Activated CD4-positive, alpha-beta T cell treated with anti-CD3 and anti-CD28 coated beads for 36 hours (primary cell): Measurements from ENCODE around the gene EML5. TPM values are rescaled to one million over a fixed set of nuclear protein-coding genes. Genes with fewer than 3 reads are reported as not detected.
A peak's percentile ranks its signal among the peaks of the same experiment; 100 is the strongest.

Experiments used
- ATAC-seq: fragments of 200-7000 bp; cut with Tn5 transposase; one replicate; pipeline ENCODE4 v1.10.0; 2021; ENCODE audit warnings: mild to moderate bottlenecking, moderate library complexity
- CTCF ChIA-PET: fragments of 350-600 bp; sonication (Branson Sonifier 250); formaldehyde crosslinking; loops from one replicate; lab custom pipeline; 2021; ENCODE audit warnings: antibody characterized with exemption; lab: Charles Lee
- POLR2A ChIA-PET: fragments of 350-600 bp; sonication (Branson Sonifier 250); formaldehyde crosslinking; loops from one replicate; lab custom pipeline; 2021; ENCODE audit warnings: antibody characterized with exemption, inconsistent platforms; lab: Charles Lee
- DNase-seq: peaks from one replicate; pipeline ENCODE4 v3.0.0-alpha.2; 2020
- H3K27ac Mint-ChIP-seq: one replicate; pipeline ENCODE4 v1.8.0; 2021; ENCODE audit warnings: mixed read lengths
- H3K27me3 Mint-ChIP-seq: one replicate; pipeline ENCODE4 v1.8.0; 2021; ENCODE audit warnings: mixed read lengths
- H3K36me3 Mint-ChIP-seq: one replicate; pipeline ENCODE4 v1.8.0; 2021; ENCODE audit warnings: low read depth, mixed read lengths
- H3K4me1 Mint-ChIP-seq: one replicate; pipeline ENCODE4 v1.8.0; 2021; ENCODE audit warnings: mixed read lengths
- H3K4me3 Mint-ChIP-seq: one replicate; pipeline ENCODE4 v1.8.0; 2021; ENCODE audit warnings: mild to moderate bottlenecking, moderate library complexity, mixed read lengths
- H3K9me3 Mint-ChIP-seq: one replicate; pipeline ENCODE4 v1.8.0; 2021; ENCODE audit warnings: low read depth, mixed read lengths
- intact Hi-C, 2 experiments: fragments of 100-400 bp; cut with DNase I in 1 of 2; cut with micrococcal nuclease in 1 of 2; formaldehyde crosslinking; loops; one replicate each; pipeline versions ENCODE4 v1.14.2 to v1.15.1; 2022 to 2024; cut with DNase I, micrococcal nuclease
- total RNA-seq, 2 experiments: library from RNA; stranded (reverse); gene quantifications; one replicate each; pipeline ENCODE4 v1.2.3, GENCODE V29; 2021

EML5 gene
- total RNA-seq, 2 experiments from 2014 or later: 8.1 TPM

- no peak overlapping the region for H3K4me3 Mint-ChIP-seq
- H3K36me3 Mint-ChIP-seq: peaks cover 22% of the 10 kb centered on the region
- H3K27ac Mint-ChIP-seq: no peak overlapping the region
- DNase-seq (no peak), ATAC-seq (no peak)
- intact Hi-C loops: no loop called here
- H3K4me1 Mint-ChIP-seq: peaks cover 28% of the 10 kb centered on the region
- peaks cover 3% of the 10 kb centered on the region for H3K27me3 Mint-ChIP-seq
- POLR2A ChIA-PET: no interaction called here
- CTCF ChIA-PET: no interaction called here
- H3K9me3 Mint-ChIP-seq: peaks cover 22% of the 10 kb centered on the region
Observed at GRCh38 chr14:88785911-88786310, 6.8 kb downstream of the EML5 start.

- H3K27me3 Mint-ChIP-seq: no peaks in the 10 kb centered on the region
- DNase-seq: no peak
- ChIA-PET CTCF (interaction anchor here (0.7 kb wide), 1 partner anchor 10 kb away, joined by 3 read pairs; no protein-coding TSS in a partner anchor), POLR2A (no interaction called here)
- H3K36me3 Mint-ChIP-seq: peaks cover 6% of the 10 kb centered on the region
- ATAC-seq: no peak
- peaks cover 4% of the 10 kb centered on the region for H3K4me1 Mint-ChIP-seq
- no peak overlapping the region for H3K4me3 Mint-ChIP-seq
- no peak overlapping the region for H3K27ac Mint-ChIP-seq
- intact Hi-C loops: no loop called here
- H3K9me3 Mint-ChIP-seq: no peaks in the 10 kb centered on the region
Observed at GRCh38 chr14:88775532-88775931, 17.2 kb downstream of the EML5 start.

GRCh38 chr14:88770736-88771135 lies 22.0 kb downstream of the EML5 start:
- H3K27me3 Mint-ChIP-seq: no peaks in the 10 kb centered on the region
- intact Hi-C loops: no loop called here
- ChIA-PET CTCF (no interaction called here), POLR2A (no interaction called here)
- ATAC-seq: no peak
- DNase-seq: no peak
- H3K9me3 Mint-ChIP-seq: peaks cover 14% of the 10 kb centered on the region
- H3K4me3 Mint-ChIP-seq: no peak overlapping the region
- H3K36me3 Mint-ChIP-seq: peaks cover 15% of the 10 kb centered on the region
- H3K4me1 Mint-ChIP-seq: no peaks in the 10 kb centered on the region
- no peak overlapping the region for H3K27ac Mint-ChIP-seq

DNA sequence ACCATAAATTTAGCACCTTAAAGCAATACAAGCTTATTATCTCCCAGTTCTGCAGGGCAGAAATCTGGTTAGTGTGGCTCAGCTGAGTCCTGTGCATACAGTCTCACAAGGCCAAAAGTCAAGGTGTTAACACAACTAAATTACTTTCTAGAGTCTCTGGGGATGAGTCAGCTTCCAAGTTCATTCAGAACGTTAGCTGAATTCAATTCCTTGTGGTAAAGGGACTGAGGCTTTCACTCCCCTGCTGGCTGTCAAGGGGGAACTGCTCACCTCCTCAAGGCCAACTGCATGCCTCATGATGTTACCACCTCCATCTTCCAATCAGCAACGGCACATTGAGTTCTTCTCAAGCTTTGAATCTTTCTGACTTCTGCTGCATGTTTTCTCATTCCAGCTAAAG lies 27.6 kb downstream of the EML5 start:
- peaks cover 22% of the 10 kb centered on the region for H3K9me3 Mint-ChIP-seq
- CTCF ChIA-PET: interaction anchor here (0.8 kb wide), 1 partner anchor 11 kb away, joined by 3 read pairs; no protein-coding TSS in a partner anchor
- no peak overlapping the region for H3K4me3 Mint-ChIP-seq
- peaks cover 2% of the 10 kb centered on the region for H3K4me1 Mint-ChIP-seq
- ATAC-seq: peak; percentile 77
- peak; percentile 15 for DNase-seq
- POLR2A ChIA-PET: no interaction called here
- no peak overlapping the region for H3K27ac Mint-ChIP-seq
- H3K27me3 Mint-ChIP-seq: no peaks in the 10 kb centered on the region
- peaks cover 28% of the 10 kb centered on the region for H3K36me3 Mint-ChIP-seq
- intact Hi-C loops: no loop called here

DNA sequence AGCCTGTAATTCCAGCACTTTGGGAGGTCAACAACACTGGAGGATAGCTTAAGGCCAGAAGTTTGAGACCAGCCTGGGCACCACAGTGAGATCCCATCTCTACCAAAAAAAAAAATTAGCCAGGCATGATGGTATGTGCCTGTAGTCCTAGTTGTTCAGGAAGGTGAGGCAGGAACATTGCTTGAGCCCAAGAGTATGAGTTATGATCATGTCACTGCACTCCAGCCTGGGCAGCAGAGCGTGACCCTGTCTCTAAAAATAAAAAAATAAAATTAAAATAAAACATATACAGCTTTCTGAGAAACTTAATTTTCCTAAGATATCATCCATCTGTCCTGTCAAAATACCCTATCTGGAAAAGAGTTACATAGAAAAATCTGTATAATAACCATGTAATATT lies 38.9 kb downstream of the EML5 start:
- CTCF ChIA-PET: interaction anchor here (1.8 kb wide), 1 partner anchor 9 kb away, joined by 5 read pairs; no protein-coding TSS in a partner anchor
- intact Hi-C loops: no loop called here
- no peak for ATAC-seq
- no peaks in the 10 kb centered on the region for H3K27me3 Mint-ChIP-seq
- H3K9me3 Mint-ChIP-seq: no peaks in the 10 kb centered on the region
- H3K36me3 Mint-ChIP-seq: peaks cover 6% of the 10 kb centered on the region
- POLR2A ChIA-PET: no interaction called here
- no peak overlapping the region for H3K27ac Mint-ChIP-seq
- no peak for DNase-seq
- H3K4me1 Mint-ChIP-seq: no peaks in the 10 kb centered on the region
- H3K4me3 Mint-ChIP-seq: no peak overlapping the region

GRCh38 chr14:88750945-88751344 lies 41.8 kb downstream of the EML5 start:
- no peaks in the 10 kb centered on the region for H3K27me3 Mint-ChIP-seq
- ChIA-PET CTCF (interaction anchor here (1.0 to 1.1 kb wide), 3 partner anchors 10 to 27 kb away, joined by 3 to 5 read pairs (median 3); no protein-coding TSS in a partner anchor), POLR2A (no interaction called here)
- H3K4me1 Mint-ChIP-seq: no peaks in the 10 kb centered on the region
- H3K36me3 Mint-ChIP-seq: peaks cover 9% of the 10 kb centered on the region
- ATAC-seq (no peak), DNase-seq (no peak)
- H3K27ac Mint-ChIP-seq: no peak overlapping the region
- H3K4me3 Mint-ChIP-seq: no peak overlapping the region
- no peaks in the 10 kb centered on the region for H3K9me3 Mint-ChIP-seq
- intact Hi-C loops: no loop called here

GRCh38 chr14:88750413-88750812 lies 42.3 kb downstream of the EML5 start:
- ChIA-PET CTCF (interaction anchor here (1.0 to 1.1 kb wide), 3 partner anchors 10 to 28 kb away, joined by 3 to 5 read pairs (median 3); no protein-coding TSS in a partner anchor), POLR2A (no interaction called here)
- intact Hi-C loops: no loop called here
- no peak overlapping the region for H3K27ac Mint-ChIP-seq
- no peak overlapping the region for H3K4me3 Mint-ChIP-seq
- H3K27me3 Mint-ChIP-seq: no peaks in the 10 kb centered on the region
- DNase-seq (no peak), ATAC-seq (no peak)
- H3K4me1 Mint-ChIP-seq: no peaks in the 10 kb centered on the region
- H3K36me3 Mint-ChIP-seq: peaks cover 9% of the 10 kb centered on the region
- H3K9me3 Mint-ChIP-seq: no peaks in the 10 kb centered on the region

- intact Hi-C loops: no loop called here
- Mint-ChIP-seq H3K4me3 (no peak overlapping the region), H3K36me3 (peaks cover 9% of the 10 kb centered on the region), H3K27ac (no peak overlapping the region), H3K9me3 (no peaks in the 10 kb centered on the region), H3K4me1 (no peaks in the 10 kb centered on the region), H3K27me3 (no peaks in the 10 kb centered on the region)
- CTCF ChIA-PET: no interaction called here
- no peak for DNase-seq
- ATAC-seq: no peak
- POLR2A ChIA-PET: no interaction called here
Observed at GRCh38 chr14:88749139-88749538, 43.6 kb downstream of the EML5 start.

DNA sequence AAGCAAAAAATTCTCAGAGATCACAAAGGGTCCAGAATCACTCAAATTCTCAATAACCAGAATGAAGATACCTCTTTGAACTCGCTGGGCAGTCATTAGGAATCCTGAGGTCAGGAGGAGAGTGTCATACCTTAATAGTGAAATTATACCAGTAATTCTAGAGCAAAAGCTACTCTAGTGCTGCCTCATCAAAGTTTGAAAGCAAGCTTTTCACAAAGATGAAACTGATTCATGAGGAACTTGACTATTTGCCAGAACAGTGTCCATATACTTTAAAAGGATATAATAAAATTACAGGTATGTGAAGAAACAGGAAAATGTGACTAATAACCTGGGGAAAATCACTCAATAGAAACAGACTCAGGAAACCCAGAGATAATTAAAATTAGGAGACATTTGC lies 44.5 kb downstream of the EML5 start:
- CTCF ChIA-PET: no interaction called here
- Mint-ChIP-seq H3K36me3 (peaks cover 9% of the 10 kb centered on the region), H3K27ac (no peak overlapping the region), H3K9me3 (no peaks in the 10 kb centered on the region), H3K27me3 (no peaks in the 10 kb centered on the region), H3K4me1 (no peaks in the 10 kb centered on the region), H3K4me3 (no peak overlapping the region)
- POLR2A ChIA-PET: no interaction called here
- ATAC-seq: no peak
- intact Hi-C loops: no loop called here
- DNase-seq: no peak

GRCh38 chr14:88746052-88746451 lies 46.7 kb downstream of the EML5 start:
- intact Hi-C loops: no loop called here
- peaks cover 6% of the 10 kb centered on the region for H3K36me3 Mint-ChIP-seq
- no peak overlapping the region for H3K4me3 Mint-ChIP-seq
- H3K27ac Mint-ChIP-seq: no peak overlapping the region
- H3K27me3 Mint-ChIP-seq: no peaks in the 10 kb centered on the region
- DNase-seq: no peak
- CTCF ChIA-PET: no interaction called here
- ATAC-seq: no peak
- no peaks in the 10 kb centered on the region for H3K9me3 Mint-ChIP-seq
- H3K4me1 Mint-ChIP-seq: no peaks in the 10 kb centered on the region
- POLR2A ChIA-PET: no interaction called here

DNA sequence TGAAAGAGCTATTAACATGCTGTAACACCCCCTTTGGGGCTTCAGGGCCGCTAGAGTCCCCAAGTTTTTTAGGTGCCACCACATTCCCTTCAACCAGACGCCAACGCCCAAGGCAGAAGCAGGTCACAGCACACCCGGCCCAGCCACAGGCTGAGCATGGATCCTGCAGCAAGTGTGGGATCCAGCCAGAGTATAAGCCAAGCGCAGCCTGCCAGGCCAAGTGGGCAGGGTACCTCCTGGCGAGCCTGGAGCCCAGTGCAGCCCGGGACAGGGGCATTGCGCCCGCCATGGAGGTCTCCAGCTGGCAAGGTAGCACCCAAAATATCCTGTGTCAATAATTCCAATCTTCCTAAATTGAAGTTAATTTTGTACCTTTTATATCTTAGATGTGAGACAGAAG lies 55.5 kb downstream of the EML5 start:
- intact Hi-C loops: no loop called here
- H3K36me3 Mint-ChIP-seq: peaks cover 26% of the 10 kb centered on the region
- DNase-seq (no peak), ATAC-seq (no peak)
- H3K27me3 Mint-ChIP-seq: no peaks in the 10 kb centered on the region
- no peaks in the 10 kb centered on the region for H3K9me3 Mint-ChIP-seq
- H3K27ac Mint-ChIP-seq: no peak overlapping the region
- CTCF ChIA-PET: no interaction called here
- H3K4me3 Mint-ChIP-seq: no peak overlapping the region
- no peaks in the 10 kb centered on the region for H3K4me1 Mint-ChIP-seq
- POLR2A ChIA-PET: interaction anchor here (0.6 kb wide), 1 partner anchor 10 kb away, joined by 3 read pairs; no protein-coding TSS in a partner anchor

DNA sequence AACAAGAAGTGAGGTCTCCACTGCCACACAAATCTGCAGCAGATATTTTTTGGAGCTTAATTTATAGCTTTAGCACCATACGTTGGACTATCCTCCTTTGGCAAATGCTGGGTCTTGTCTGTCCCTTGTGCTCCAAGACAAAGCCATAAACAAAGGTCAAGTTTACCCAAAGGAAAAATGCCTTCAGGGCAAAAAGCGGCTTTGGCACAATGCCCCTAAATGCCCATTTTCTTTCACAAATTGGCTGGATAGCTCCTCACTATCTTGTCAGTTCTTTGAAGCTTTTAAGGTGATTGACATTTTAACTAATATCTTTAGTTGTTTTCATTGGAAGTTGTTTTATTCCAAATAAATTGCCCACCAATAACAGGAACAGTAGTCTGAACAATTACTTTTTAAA lies 59.6 kb downstream of the EML5 start:
- no peak for DNase-seq
- ATAC-seq: no peak
- Mint-ChIP-seq H3K27ac (no peak overlapping the region), H3K27me3 (no peaks in the 10 kb centered on the region), H3K4me3 (no peak overlapping the region), H3K36me3 (peaks cover 30% of the 10 kb centered on the region), H3K9me3 (no peaks in the 10 kb centered on the region), H3K4me1 (no peaks in the 10 kb centered on the region)
- intact Hi-C loops: no loop called here
- CTCF ChIA-PET: interaction anchor here (0.9 to 2.5 kb wide), 3 partner anchors 9 to 65 kb away, joined by 3 to 8 read pairs (median 6); no protein-coding TSS in a partner anchor
- POLR2A ChIA-PET: no interaction called here
